Stimulated activated CD4-positive, alpha-beta T cell treated with anti-CD3 and anti-CD28 coated beads, Interleukin-1b, Interleukin-23, amount 100 ng/mL, for 24 hours (primary cell): Measurements from ENCODE around the gene MGAT3.

ENCODE experiments used
- DNase-seq, 4 experiments: peaks; one replicate each; pipeline ENCODE4 v3.0.0-alpha.2; 2020; ENCODE audit warnings: low read depth in 4 of 4, low spot score in 1 of 4

The MGAT3 gene

GRCh38 chr22:39526736-39527171 lies 69.9 kb downstream of the MGAT3 start:
- DNase-seq, result no peak

- DNase-seq, result no peak
Observed at GRCh38 chr22:39527481-39527961, 70.7 kb downstream of the MGAT3 start.

- no peak for DNase-seq
Observed at GRCh38 chr22:39528080-39528661, 71.4 kb downstream of the MGAT3 start.

- DNase-seq, result peak; percentile 79 to 85 (median 83)
Observed at GRCh38 chr22:39528681-39529486, 72.1 kb downstream of the MGAT3 start.

GRCh38 chr22:39529487-39529851 lies 72.7 kb downstream of the MGAT3 start:
- DNase-seq, result no peak

DNA sequence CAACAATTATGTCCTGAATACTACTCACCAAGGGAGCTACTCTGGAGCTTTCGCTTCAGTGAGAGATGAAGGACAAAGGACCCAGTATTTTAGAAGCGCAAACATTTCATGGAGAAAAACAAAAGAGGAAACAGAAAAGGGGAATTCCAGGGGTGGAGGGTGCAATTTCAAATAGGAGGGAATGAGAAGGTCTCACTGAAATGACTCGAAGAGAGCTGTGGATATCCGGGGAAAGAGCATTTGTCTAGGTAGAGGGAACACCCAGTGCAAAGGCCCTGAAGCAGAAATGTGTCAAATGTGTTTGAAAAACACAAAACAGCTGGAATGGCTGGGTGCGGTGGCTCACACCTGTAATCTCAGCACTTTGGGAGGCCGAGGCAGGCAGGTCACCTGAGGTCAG lies 73.3 kb downstream of the MGAT3 start:
- no peak for DNase-seq

DNA sequence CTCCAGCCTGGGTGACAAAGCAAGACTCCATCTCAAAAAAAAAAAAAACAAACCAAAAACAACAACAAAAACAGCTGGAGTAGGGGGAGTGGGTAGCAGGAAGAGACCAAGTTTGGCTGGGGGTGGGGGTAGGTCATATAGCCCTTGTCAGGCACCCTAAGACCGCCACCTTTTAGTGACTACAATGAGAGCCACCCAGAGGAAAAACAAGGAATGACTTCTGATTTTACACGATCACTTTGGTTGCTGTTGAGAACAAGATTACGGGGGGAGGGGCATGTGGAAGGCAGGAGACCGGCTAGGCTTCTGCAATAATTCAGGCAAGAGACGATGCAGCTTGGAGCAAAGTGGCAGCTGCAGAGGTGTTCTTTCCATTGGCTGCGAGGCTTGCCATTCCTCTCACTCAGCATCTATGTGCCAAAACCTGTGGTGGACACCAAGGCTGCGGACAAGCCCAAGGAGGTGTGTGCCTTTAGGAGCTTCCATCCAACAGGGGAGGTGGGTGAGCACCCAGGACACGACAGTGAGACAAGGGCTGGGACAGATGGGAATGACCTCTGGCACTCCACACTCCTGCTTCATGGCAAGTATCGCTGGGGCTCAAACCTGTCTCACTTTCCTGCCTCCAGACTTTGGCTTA lies 74.0 kb downstream of the MGAT3 start:
- DNase-seq, result no peak

- peak; percentile 96 to 99 (median 98) for DNase-seq
Observed at GRCh38 chr22:39532215-39533073, 75.6 kb downstream of the MGAT3 start, which contains the start of gene RPS19BP1. Gene RPS19BP1, minus strand, starts transcription at chr22:39532748. Its CDS starts 10 bp downstream, at chr22:39532738.

DNA sequence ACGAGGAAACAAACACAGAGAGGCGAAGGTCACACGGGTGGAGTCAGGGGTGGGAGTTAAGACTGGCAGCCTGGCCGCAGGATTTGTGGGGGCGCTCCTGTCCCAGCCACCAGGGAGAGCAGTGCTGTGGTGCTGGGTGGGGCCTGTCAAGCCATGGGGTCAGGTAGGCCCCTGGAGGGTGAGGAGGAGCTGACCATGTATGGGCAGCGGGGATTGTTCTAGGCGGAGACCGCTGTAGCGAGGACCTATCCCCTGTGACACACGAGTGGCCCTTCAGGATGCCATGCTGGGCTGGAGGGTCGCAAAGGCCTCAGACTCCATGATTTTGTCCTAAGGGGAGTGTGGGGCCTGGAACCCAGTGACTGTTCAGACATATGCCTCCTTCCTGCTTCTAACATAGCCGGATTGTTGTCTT lies 77.3 kb downstream of the MGAT3 start:
- no peak for DNase-seq

- DNase-seq, result peak; percentile 71 to 81 (median 77)
Observed at GRCh38 chr22:39534591-39535356, 78.0 kb downstream of the MGAT3 start.

- DNase-seq, result no peak
Observed at GRCh38 chr22:39535357-39535725, 78.5 kb downstream of the MGAT3 start.

DNA sequence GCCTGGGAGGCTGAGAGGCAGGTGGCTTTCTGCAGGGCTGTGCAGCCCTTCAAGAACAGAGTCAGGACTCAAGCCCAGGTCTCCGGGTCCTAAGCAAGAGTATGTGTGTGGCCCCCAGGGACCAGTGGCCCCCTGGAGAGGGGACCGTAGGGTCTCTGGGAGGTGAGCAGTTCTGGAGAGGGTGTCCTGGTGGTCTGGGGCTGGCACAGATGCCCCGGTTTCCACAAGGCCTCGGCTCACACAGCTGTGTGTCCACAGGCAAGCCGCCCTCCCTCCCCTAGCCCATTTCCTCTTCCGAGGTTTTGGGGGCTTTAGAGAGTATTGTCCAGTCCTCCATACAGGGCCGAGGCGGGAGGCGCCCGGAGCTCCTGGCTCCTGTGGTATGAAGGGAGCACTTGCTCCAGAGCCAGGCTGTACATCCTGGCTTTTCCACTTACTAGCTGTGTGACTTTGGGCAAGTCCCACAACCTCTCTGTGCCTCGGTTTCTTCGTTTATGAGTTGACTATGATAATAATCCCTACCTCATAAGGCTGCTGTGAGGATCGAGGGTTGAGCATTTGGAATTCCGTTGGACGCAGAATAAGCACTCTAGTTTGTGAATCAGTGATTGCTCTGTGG lies 79.1 kb downstream of the MGAT3 start:
- DNase-seq, result no peak

DNA sequence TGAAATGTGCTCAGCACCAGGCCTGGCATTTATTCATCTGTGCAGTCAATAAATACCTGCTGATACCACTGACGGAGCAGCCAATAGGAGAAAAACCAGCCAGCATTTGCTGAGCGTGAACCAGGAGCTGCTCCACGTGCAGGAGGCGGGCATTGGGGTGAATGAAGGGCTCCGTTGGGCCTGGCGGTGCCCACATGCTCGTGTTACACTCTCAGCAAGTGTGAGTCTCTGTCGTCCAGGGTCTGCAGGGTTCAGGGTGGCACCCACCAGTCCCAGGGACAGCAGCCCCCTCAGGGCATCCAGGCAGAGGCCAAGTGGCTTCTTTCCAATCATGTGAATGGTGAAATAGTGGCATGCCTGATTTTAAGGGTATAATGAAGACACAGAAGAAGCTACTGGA lies 79.9 kb downstream of the MGAT3 start:
- DNase-seq, result no peak

DNA sequence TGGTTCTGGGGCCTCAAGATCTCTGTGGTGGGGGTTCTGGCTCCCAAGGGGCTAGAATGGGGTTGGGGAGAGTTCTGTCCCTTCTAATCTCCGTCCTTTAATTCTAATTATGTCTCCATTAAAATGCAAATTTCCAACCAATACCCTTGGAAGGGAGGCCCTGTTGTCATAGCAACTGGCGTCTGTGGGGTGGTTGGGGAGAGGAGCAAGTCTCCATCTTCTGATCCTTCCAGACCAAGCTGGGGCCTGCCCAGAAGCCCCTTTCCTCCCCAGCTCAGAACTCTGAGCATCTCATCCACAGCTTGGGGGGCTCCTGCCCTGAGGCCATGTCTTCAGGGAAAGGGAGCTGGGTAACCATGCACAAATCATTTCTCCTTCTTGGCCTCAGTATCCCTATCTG lies 81.2 kb downstream of the MGAT3 start:
- no peak for DNase-seq
